ENCODE results near the gene PID1. TPM values are rescaled to one million over a fixed set of nuclear protein-coding genes. Genes with fewer than 3 reads are reported as not detected.

Gene PID1
- total and polyA plus RNA-seq, 11 donors: 2.1 to 17.7 (median 7.1) TPM

GRCh38 chr2:229124136-229124535 is 147.0 kb downstream of the PID1 start:
- ATAC-seq: no peak

GRCh38 chr2:229118927-229119326 is 152.2 kb downstream of the PID1 start:
- intact Hi-C loops (cut with DNase I): no loop called here
- TF ChIP-seq, protein P1, sequence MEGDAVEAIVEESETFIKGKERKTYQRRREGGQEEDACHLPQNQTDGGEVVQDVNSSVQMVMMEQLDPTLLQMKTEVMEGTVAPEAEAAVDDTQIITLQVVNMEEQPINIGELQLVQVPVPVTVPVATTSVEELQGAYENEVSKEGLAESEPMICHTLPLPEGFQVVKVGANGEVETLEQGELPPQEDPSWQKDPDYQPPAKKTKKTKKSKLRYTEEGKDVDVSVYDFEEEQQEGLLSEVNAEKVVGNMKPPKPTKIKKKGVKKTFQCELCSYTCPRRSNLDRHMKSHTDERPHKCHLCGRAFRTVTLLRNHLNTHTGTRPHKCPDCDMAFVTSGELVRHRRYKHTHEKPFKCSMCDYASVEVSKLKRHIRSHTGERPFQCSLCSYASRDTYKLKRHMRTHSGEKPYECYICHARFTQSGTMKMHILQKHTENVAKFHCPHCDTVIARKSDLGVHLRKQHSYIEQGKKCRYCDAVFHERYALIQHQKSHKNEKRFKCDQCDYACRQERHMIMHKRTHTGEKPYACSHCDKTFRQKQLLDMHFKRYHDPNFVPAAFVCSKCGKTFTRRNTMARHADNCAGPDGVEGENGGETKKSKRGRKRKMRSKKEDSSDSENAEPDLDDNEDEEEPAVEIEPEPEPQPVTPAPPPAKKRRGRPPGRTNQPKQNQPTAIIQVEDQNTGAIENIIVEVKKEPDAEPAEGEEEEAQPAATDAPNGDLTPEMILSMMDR (IDR thresholded peaks at IDR 0.05): no peak
- TF ChIP-seq POLR2A (IDR thresholded peaks at IDR 0.05): no peak
- peaks cover 0 to 12% (median 0%) of the 10 kb centered on the region in 12 donors for H3K9me3 ChIP-seq
- no peaks in the 10 kb centered on the region for H3K27me3 ChIP-seq
- H3K4me1 ChIP-seq: no peaks in the 10 kb centered on the region
- H3K4me3 ChIP-seq: no peak overlapping the region
- DNase-seq (no peak), ATAC-seq (no peak)
- no peaks in the 10 kb centered on the region for H3K36me3 ChIP-seq
- H3K27ac ChIP-seq: no peak overlapping the region

More at GRCh38 chr2:229124136-229124535, 147.0 kb downstream of the PID1 start:
- Histone ChIP-seq H3K4me3 (no peak overlapping the region), H3K4me1 (peaks cover 0 to 3% (median 0%) of the 10 kb centered on the region in 12 donors), H3K27ac (no peak overlapping the region), H3K9me3 (peaks cover 0 to 17% (median 0%) of the 10 kb centered on the region in 12 donors), H3K36me3 (no peaks in the 10 kb centered on the region), H3K27me3 (no peaks in the 10 kb centered on the region)
- DNase-seq: no peak
- TF ChIP-seq POLR2A (IDR thresholded peaks at IDR 0.05): no peak
- TF ChIP-seq, protein P1 (IDR thresholded peaks at IDR 0.05): no peak
- intact Hi-C loops (cut with DNase I): loop anchor here in 1 of 10 donors (10.0 kb wide), 1 partner anchor 419 kb away; no protein-coding TSS in a partner anchor

DNA sequence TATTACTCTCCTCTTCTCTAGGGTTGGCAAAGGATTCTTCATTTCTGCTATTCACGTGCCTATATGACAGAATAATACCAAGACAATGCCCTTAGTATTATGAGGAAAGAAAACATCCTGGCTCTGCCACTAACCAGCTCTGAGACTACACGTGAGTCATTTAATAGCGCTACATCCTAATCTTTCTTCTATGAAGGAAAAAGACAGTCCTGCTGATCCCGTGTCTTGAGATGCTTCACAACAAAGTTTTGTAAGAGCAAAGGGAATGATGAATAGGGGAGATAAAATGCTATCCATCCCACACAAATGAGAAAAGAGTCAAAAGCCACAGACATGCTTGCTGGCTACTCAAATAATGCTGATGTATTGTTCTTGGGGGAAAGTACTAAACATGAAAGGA is 152.8 kb downstream of the PID1 start:
- ATAC-seq (no peak), DNase-seq (no peak)
- WGBS, 4 donors: 70 to 78% (median 72%) methylated on average over 4 of the region's 4 CpGs
- TF ChIP-seq, protein P1 (IDR thresholded peaks at IDR 0.05): no peak
- no peak for TF ChIP-seq POLR2A (IDR thresholded peaks at IDR 0.05)
- Histone ChIP-seq H3K27me3 (no peaks in the 10 kb centered on the region), H3K4me1 (no peaks in the 10 kb centered on the region), H3K9me3 (peaks cover 0 to 11% (median 0%) of the 10 kb centered on the region in 12 donors), H3K27ac (no peak overlapping the region), H3K4me3 (no peak overlapping the region), H3K36me3 (no peaks in the 10 kb centered on the region)
- intact Hi-C loops (cut with DNase I): no loop called here

GRCh38 chr2:229111744-229112143 is 159.3 kb downstream of the PID1 start:
- H3K27me3 ChIP-seq: no peaks in the 10 kb centered on the region
- H3K9me3 ChIP-seq: no peaks in the 10 kb centered on the region
- no peaks in the 10 kb centered on the region for H3K36me3 ChIP-seq
- H3K27ac ChIP-seq: no peak overlapping the region
- H3K4me1 ChIP-seq: no peaks in the 10 kb centered on the region
- DNase-seq: no peak
- intact Hi-C loops (cut with DNase I): no loop called here
- no peak for TF ChIP-seq POLR2A (IDR thresholded peaks at IDR 0.05)
- TF ChIP-seq, protein P1 (IDR thresholded peaks at IDR 0.05): no peak
- ATAC-seq: no peak
- WGBS, 4 donors: 65 to 70% (median 67%) methylated on average over 5 of the region's 5 CpGs
- H3K4me3 ChIP-seq: no peak overlapping the region
